ENCODE measurements around the gene SETD1B.
"Not testable (repeated sequence)": the region's sequence is repeated elsewhere in the genome, so short reads cannot be mapped to it uniquely, and the experiment has no call there.

The SETD1B gene

GRCh38 chr12:121780429-121780828, 23.4 kb upstream of the SETD1B start:
- DNase-seq (ENCODE audit: low read depth) = no peak

- DNase-seq (ENCODE audit: low read depth) = no peak
Observed at GRCh38 chr12:121781484-121781997, 22.3 kb upstream of the SETD1B start.

GRCh38 chr12:121781998-121782979, 21.5 kb upstream of the SETD1B start:
- peak; percentile 55 for DNase-seq (ENCODE audit: low read depth)

- no peak for DNase-seq (ENCODE audit: low read depth)
Observed at GRCh38 chr12:121783766-121784165, 20.0 kb upstream of the SETD1B start.

GRCh38 chr12:121784460-121784859, 19.3 kb upstream of the SETD1B start:
- DNase-seq (ENCODE audit: low read depth) = no peak

- DNase-seq (ENCODE audit: low read depth) = no peak
Observed at GRCh38 chr12:121786440-121786825, 17.4 kb upstream of the SETD1B start.

GRCh38 chr12:121787063-121788025, 16.5 kb upstream of the SETD1B start:
- DNase-seq (ENCODE audit: low read depth) = no peak

- no peak for DNase-seq (ENCODE audit: low read depth)
Observed at GRCh38 chr12:121788176-121788818, 15.5 kb upstream of the SETD1B start.

- DNase-seq (ENCODE audit: low read depth) = no peak
Observed at GRCh38 chr12:121789233-121789781, 14.5 kb upstream of the SETD1B start.

- DNase-seq (ENCODE audit: low read depth) = peak; percentile 93
Observed at GRCh38 chr12:121789800-121790728, 13.7 kb upstream of the SETD1B start.

- DNase-seq (ENCODE audit: low read depth) = not testable (repeated sequence)
Observed at GRCh38 chr12:121790785-121791184, 13.0 kb upstream of the SETD1B start.

GRCh38 chr12:121791671-121792551, 11.9 kb upstream of the SETD1B start:
- DNase-seq (ENCODE audit: low read depth) = no peak

- DNase-seq (ENCODE audit: low read depth) = no peak
Observed at GRCh38 chr12:121792607-121793439, 11.0 kb upstream of the SETD1B start.

GRCh38 chr12:121793440-121793837, 10.4 kb upstream of the SETD1B start, which contains the start of gene RHOF:
Gene RHOF, minus strand, starts transcription at chr12:121793688. Its CDS starts 55 bp downstream, at chr12:121793633.
- DNase-seq (ENCODE audit: low read depth) = peak; percentile 46

GRCh38 chr12:121793838-121794533, 9.8 kb upstream of the SETD1B start:
- DNase-seq (ENCODE audit: low read depth) = peak; percentile 90

- no peak for DNase-seq (ENCODE audit: low read depth)
Observed at GRCh38 chr12:121794534-121795033, 9.2 kb upstream of the SETD1B start.
